Activated CD4-positive, alpha-beta T cell treated with anti-CD3 and anti-CD28 coated beads, Interleukin-2, Interleukin-4, amounts not matched to agents 100 ng/mL and 50 ng/mL, durations not matched to agents 16 hours and 8 hours (primary cell): ENCODE data around the gene GRIK5.
"Not testable (repeated sequence)": the region's sequence is repeated elsewhere in the genome, so short reads cannot be mapped to it uniquely, and the experiment has no call there.

Experiments
- DNase-seq: peaks from one replicate; pipeline ENCODE4 v3.0.0-alpha.2; 2020; ENCODE audit warnings: low spot score

Gene GRIK5

GRCh38 chr19:42048992-42049391, 21.0 kb downstream of the GRIK5 start:
- DNase-seq = peak; percentile 7

GRCh38 chr19:42045575-42045974, 24.4 kb downstream of the GRIK5 start:
- no peak for DNase-seq

- no peak for DNase-seq
These were observed 27.4 kb downstream of the GRIK5 start for GRCh38 chr19:42042455-42043170.

GRCh38 chr19:42040491-42040890, 29.5 kb downstream of the GRIK5 start:
- not testable (repeated sequence) for DNase-seq

- DNase-seq = no peak
These were observed 30.0 kb downstream of the GRIK5 start for GRCh38 chr19:42040031-42040430.

- no peak for DNase-seq
These were observed 31.3 kb downstream of the GRIK5 start for GRCh38 chr19:42038666-42039065.

GRCh38 chr19:42037649-42038048, 32.4 kb downstream of the GRIK5 start:
- no peak for DNase-seq

GRCh38 chr19:42034640-42035391, 35.2 kb downstream of the GRIK5 start:
- DNase-seq = peak; percentile 81

- no peak for DNase-seq
These were observed 36.6 kb downstream of the GRIK5 start for GRCh38 chr19:42033413-42033812.

GRCh38 chr19:42032431-42032830, 37.6 kb downstream of the GRIK5 start:
- DNase-seq = no peak

- DNase-seq = no peak
These were observed 39.2 kb downstream of the GRIK5 start for GRCh38 chr19:42030645-42031440.

GRCh38 chr19:42028304-42029216, 41.4 kb downstream of the GRIK5 start:
- peak; percentile 38 for DNase-seq

GRCh38 chr19:42024622-42025111, 45.3 kb downstream of the GRIK5 start:
- DNase-seq = no peak

GRCh38 chr19:42023943-42024260, 46.1 kb downstream of the GRIK5 start:
- no peak for DNase-seq

GRCh38 chr19:42023121-42023942, 46.7 kb downstream of the GRIK5 start:
- DNase-seq = peak; percentile 14

- no peak for DNase-seq
These were observed 47.4 kb downstream of the GRIK5 start for GRCh38 chr19:42022616-42023015.

- no peak for DNase-seq
These were observed 48.8 kb downstream of the GRIK5 start for GRCh38 chr19:42021185-42021584.

- DNase-seq = no peak
These were observed 51.4 kb downstream of the GRIK5 start for GRCh38 chr19:42018503-42019193.

- no peak for DNase-seq
These were observed 53.0 kb downstream of the GRIK5 start for GRCh38 chr19:42017040-42017439.

- not testable (repeated sequence) for DNase-seq
These were observed 57.3 kb downstream of the GRIK5 start for GRCh38 chr19:42012747-42013146.
